Erythroblast (primary cell): ENCODE measurements around the gene OXSR1.
"Not testable (repeated sequence)": the region's sequence is repeated elsewhere in the genome, so short reads cannot be mapped to it uniquely, and the experiment has no call there.

Experiments
- DNase-seq, 2 experiments: peaks; one replicate each; lab custom pipeline; 2025; lab: John Stamatoyannopoulos, UW
- GATA1 ChIP-seq: IDR thresholded peaks from 2 replicates; pipeline ENCODE4 v1.6.1; 2011; ENCODE audit warnings: low read depth, mild to moderate bottlenecking, control low read depth, low read length, moderate library complexity
- POLR2A ChIP-seq: IDR thresholded peaks from 2 replicates; pipeline ENCODE4 v1.6.1; 2011; ENCODE audit warnings: mild to moderate bottlenecking, low read length

The OXSR1 gene

DNA sequence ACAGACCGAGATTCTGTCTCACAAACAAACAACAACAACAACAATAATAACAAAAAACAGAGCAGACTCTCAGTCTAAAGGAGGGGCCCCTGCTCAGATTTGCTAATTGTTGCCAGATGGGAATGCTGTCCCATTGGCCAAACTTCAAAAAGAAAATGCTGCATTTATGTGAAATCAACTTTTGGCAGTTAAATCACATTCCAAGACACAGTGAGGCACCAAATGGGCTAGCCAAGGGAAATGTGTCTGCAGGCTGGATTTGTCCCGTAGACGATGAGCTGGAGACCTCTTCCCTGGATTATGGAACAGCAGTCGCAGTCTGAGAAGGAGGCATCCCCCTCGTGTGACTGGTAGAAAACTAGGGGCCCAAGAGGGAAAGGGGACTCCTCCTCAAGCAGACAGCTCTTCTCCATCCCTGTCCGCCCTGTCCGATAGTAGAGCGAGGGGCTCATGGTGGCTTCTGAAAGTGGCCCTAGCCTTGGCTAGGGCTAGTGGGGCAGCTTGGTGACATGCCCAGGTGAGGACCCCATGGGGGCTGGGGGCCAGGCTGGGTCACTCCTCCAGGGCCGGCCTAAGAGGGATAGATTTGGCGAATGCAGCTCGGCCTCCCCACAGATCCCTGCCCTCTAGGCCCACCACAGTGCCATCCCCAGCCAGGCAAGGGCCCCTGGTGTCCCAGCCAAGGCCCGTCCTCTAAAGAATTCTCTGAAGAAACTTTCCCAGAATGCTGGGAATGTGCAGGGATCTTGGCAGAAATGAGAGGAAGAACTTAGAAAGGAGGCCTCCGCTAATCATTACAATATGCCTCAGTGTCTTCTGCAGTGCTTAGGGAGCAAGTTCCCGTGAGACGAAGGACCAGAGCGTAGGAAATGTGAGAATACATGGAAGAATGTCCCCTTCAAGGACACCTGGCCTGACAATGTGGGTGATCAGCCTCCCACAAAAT, 118.7 kb downstream of the OXSR1 start:
- no peak for TF ChIP-seq GATA1
- TF ChIP-seq POLR2A: no peak
- DNase-seq: no peak

DNA sequence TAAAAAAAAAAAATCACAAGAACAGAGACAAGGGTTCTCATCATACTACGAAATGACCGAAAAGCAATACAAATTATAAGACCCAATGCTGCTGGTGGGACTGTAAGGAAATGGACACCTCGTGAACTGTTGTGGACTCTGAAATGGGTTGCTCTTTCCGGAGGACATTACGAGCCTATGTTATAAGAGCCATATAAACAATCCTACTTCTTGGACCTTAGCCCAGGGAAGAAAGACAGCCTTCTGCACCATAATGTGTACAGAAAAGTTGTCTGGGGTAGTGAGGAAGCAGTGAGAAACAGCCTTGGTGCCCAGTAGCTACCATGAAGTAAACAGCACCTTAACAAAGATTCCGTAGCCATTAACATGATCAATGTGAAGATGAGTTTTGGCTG, 119.4 kb downstream of the OXSR1 start:
- no peak for DNase-seq
- TF ChIP-seq POLR2A (no peak), GATA1 (no peak)

DNA sequence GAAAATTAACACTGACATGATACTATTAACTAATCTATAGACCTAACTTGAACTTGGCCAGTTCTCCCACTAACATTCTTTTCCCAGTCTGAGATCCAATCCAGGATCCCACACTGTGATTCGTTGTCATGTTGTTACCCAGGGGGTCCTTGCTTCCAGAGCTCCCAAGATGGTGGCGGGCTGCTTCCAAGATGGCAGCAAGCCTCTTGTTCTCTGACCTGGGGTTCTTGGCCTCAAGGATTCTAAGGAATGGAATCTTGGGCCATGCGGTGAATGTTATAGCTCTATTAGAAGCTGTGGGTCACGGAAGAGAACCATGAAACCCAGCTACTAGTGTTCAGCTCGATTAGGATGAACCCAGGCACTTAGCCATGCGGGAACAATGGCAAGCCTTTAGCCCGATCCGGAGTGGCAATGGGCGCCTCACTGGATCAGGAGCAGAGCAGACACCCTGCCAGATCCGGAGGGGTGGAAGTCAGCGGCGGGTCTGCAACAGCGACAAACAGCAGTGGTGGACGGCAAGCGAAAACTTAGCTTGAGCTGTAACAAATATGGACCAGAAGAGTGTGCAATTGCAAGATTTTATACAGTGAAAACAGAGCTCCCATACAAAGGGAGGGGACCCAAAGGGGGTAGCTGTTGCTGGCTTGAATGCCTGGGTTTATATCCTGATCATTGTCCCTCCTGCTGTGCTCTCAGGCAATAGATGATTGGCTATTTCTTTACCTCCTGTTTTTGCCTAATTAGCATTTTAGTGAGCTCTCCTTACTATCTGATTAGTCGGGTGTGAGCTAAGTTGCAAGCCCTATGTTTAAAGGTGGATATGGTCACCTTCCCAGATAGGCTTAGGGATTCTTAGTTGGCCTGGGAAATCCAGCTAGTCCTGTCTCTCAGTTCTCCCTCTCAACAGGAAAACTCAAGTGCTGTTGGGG, 124.2 kb downstream of the OXSR1 start:
- not testable (repeated sequence) for DNase-seq

DNA sequence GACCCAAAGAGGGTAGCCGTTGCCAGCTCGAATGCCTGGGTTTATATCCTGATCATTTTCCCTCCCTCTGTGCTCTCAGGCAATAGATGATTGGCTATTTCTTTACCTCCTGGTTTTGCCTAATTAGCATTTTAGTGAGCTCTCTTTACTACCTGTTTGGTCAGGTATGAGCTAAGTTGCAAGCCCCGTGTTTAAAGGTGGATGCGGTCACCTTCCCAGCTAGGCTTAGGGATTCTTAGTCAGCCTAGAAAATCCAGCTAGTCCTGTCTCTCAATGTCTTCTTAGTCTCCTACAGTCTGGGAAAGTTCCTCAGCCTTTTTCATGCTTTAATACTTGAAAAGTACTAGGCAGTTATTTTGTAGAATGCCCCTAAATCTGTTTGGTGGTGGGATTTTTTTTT, 131.7 kb downstream of the OXSR1 start:
- not testable (repeated sequence) for DNase-seq

DNA sequence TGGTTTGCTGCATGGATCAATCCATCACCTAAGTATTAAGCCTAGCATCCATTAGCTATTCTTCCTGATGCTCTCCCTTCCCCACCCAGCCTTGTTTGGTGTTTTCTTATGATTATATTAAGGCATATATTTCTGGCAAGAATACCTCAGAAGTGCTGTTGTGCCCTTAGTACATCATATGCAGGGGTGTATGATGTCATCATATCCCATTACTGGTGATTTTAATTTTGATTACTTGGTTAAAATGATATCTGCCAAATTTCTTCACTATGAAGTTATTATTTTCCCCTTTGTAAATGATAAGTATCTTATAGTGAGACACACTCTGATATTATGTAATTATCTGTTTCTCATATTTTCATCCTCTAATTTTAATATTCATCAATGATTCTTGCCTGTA, 132.2 kb downstream of the OXSR1 start:
- DNase-seq: no peak
- TF ChIP-seq POLR2A (no peak), GATA1 (no peak)

DNA sequence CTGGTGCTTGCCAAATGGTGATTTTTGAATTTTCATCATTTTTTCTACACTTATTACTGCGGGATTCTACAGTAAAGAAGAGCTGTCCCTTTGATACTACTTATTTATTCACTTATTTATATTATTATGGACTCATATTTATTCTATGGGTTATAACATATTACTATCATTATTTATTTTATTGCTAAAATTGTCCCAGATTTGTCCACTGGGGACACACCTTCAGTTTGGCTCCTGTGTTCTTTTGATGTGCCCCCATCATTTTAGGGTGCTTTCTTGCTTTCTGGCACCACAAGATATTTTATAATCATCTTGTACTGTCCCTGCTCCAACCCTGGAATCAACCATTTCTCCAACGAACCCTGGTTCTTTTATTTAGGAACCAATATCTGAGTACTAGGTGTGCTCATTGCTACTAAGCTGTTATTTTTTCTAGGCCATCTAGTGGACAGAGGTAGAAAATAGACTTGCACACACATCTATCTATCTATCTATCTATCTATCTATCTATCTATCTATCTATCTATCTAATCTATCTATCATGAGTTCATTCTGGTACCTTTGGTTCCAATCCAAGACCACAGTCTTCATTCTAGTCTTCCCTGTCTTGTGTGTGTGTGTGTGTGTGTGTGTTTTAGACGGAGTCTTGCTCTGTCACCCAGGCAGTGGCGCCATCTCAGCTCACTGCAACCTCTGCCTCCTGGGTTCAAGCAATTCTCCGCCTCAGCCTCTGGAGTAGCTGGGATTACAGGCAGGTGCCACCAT, 132.8 kb downstream of the OXSR1 start:
- TF ChIP-seq GATA1: no peak
- no peak for TF ChIP-seq POLR2A
- no peak for DNase-seq
